Osteoblast (primary cell): ENCODE measurements around the gene SRSF11. TPM values are rescaled to one million over a fixed set of nuclear protein-coding genes. Genes with fewer than 3 reads are reported as not detected.

Source experiments
- DNase-seq: peaks from one replicate; pipeline ENCODE4 v3.0.0; 2011; ENCODE audit warnings: low spot score, mixed read lengths; ENCODE audit not compliant: insufficient read length; ENCODE audit errors: missing footprints
- H2AFZ ChIP-seq: 2 replicates; pipeline ENCODE4 v1.6.0; 2011; ENCODE audit warnings: mild to moderate bottlenecking, low read length
- H3K27ac ChIP-seq: 2 replicates; pipeline ENCODE4 v1.5.1; 2011; ENCODE audit warnings: mild to moderate bottlenecking, low read depth, low read length, moderate library complexity
- H3K27me3 ChIP-seq: 2 replicates; pipeline ENCODE4 v1.6.0; 2012; ENCODE audit warnings: mild to moderate bottlenecking, control low read depth, inconsistent platforms, low read length, moderate library complexity; ENCODE audit not compliant: insufficient read depth
- H3K36me3 ChIP-seq: 2 replicates; pipeline ENCODE4 v1.5.1; 2011; ENCODE audit warnings: mild to moderate bottlenecking, low read length, control low read depth, moderate library complexity; ENCODE audit not compliant: insufficient read depth
- H3K4me1 ChIP-seq: 2 replicates; pipeline ENCODE4 v1.5.1; 2011; ENCODE audit warnings: mild to moderate bottlenecking, low read length, control low read depth, moderate library complexity; ENCODE audit not compliant: insufficient read depth
- H3K4me2 ChIP-seq: 2 replicates; pipeline ENCODE4 v1.6.0; 2011; ENCODE audit warnings: mild to moderate bottlenecking, low read length; ENCODE audit not compliant: insufficient read depth
- H3K4me3 ChIP-seq: fragments of 200-600 bp; sonication (generic); 3 replicates; pipeline ENCODE4 v1.5.1; 2012; ENCODE audit warnings: mild to moderate bottlenecking, low read length, inconsistent platforms; ENCODE audit not compliant: insufficient read depth
- H3K79me2 ChIP-seq: 2 replicates; pipeline ENCODE4 v1.6.0; 2012; ENCODE audit warnings: mild to moderate bottlenecking, low read length, control low read depth, inconsistent platforms; ENCODE audit not compliant: insufficient read depth
- H3K9me3 ChIP-seq: 2 replicates; pipeline ENCODE4 v1.5.1; 2011; ENCODE audit warnings: low read depth, low read length, control low read depth
- H4K20me1 ChIP-seq: 2 replicates; pipeline ENCODE4 v1.6.0; 2012; ENCODE audit warnings: mild to moderate bottlenecking, low read length, control low read depth; ENCODE audit not compliant: insufficient read depth
- CTCF ChIP-seq: IDR thresholded peaks from 2 replicates; pipeline ENCODE4 v1.5.1; 2011; ENCODE audit warnings: mild to moderate bottlenecking, low read depth, low read length, moderate library complexity; ENCODE audit errors: extremely low read depth
- total RNA-seq: library from RNA; depleted of rRNA; stranded (reverse); fragments of >200 nt; gene quantifications from 2 replicates; pipeline ENCODE4 v1.2.3, GENCODE V29; 2012

The SRSF11 gene
- total RNA-seq, 1 donor: 160 TPM

GRCh38 chr1:70196333-70196732, 24.8 kb upstream of the SRSF11 start:
- Histone ChIP-seq H3K4me2 (no peak overlapping the region), H3K4me1 (no peaks in the 10 kb centered on the region), H3K4me3 (no peak overlapping the region), H4K20me1 (no peaks in the 10 kb centered on the region), H3K79me2 (peaks cover 70% of the 10 kb centered on the region), H3K9me3 (no peaks in the 10 kb centered on the region), H3K36me3 (no peaks in the 10 kb centered on the region), H3K27me3 (no peaks in the 10 kb centered on the region), H3K27ac (no peak overlapping the region), H2AFZ (no peak overlapping the region)
- no peak for DNase-seq
- no peak for TF ChIP-seq CTCF

GRCh38 chr1:70200065-70200464, 21.1 kb upstream of the SRSF11 start:
- H3K4me3 ChIP-seq: no peak overlapping the region
- H3K36me3 ChIP-seq: no peaks in the 10 kb centered on the region
- no peaks in the 10 kb centered on the region for H3K27me3 ChIP-seq
- no peak for TF ChIP-seq CTCF
- DNase-seq: no peak
- no peak overlapping the region for H2AFZ ChIP-seq
- no peaks in the 10 kb centered on the region for H4K20me1 ChIP-seq
- H3K9me3 ChIP-seq: no peaks in the 10 kb centered on the region
- peaks cover 80% of the 10 kb centered on the region for H3K79me2 ChIP-seq
- no peak overlapping the region for H3K27ac ChIP-seq
- H3K4me2 ChIP-seq: no peak overlapping the region
- H3K4me1 ChIP-seq: peaks cover 9% of the 10 kb centered on the region

GRCh38 chr1:70202173-70202758, 18.9 kb upstream of the SRSF11 start:
- no peak for DNase-seq
- Histone ChIP-seq H3K4me1 (peaks cover 18% of the 10 kb centered on the region), H3K4me2 (no peak overlapping the region), H3K79me2 (peaks cover 90% of the 10 kb centered on the region), H4K20me1 (no peaks in the 10 kb centered on the region), H3K9me3 (no peaks in the 10 kb centered on the region), H3K36me3 (no peaks in the 10 kb centered on the region), H3K4me3 (no peak overlapping the region), H3K27me3 (no peaks in the 10 kb centered on the region), H3K27ac (no peak overlapping the region), H2AFZ (no peak overlapping the region)
- TF ChIP-seq CTCF: no peak

- peak overlapping the region; percentile 86 for H3K4me2 ChIP-seq
- H2AFZ ChIP-seq: no peak overlapping the region
- H3K4me1 ChIP-seq: peaks cover 18% of the 10 kb centered on the region
- no peak for DNase-seq
- H3K36me3 ChIP-seq: peaks cover 8% of the 10 kb centered on the region
- TF ChIP-seq CTCF: no peak
- H3K79me2 ChIP-seq: peaks cover 94% of the 10 kb centered on the region
- H3K27ac ChIP-seq: no peak overlapping the region
- no peaks in the 10 kb centered on the region for H4K20me1 ChIP-seq
- H3K4me3 ChIP-seq: peak overlapping the region; percentile 83
- H3K9me3 ChIP-seq: no peaks in the 10 kb centered on the region
- no peaks in the 10 kb centered on the region for H3K27me3 ChIP-seq
Measured at GRCh38 chr1:70204139-70204538, 17.0 kb upstream of the SRSF11 start.
